ENCODE results near the gene RASGRP1. TPM values are rescaled to one million over a fixed set of nuclear protein-coding genes. Genes with fewer than 3 reads are reported as not detected.

Gene RASGRP1
- polyA plus RNA-seq, 1 of the 3 experiments (the other 2 are of a cell fraction) = 0.03 TPM

DNA sequence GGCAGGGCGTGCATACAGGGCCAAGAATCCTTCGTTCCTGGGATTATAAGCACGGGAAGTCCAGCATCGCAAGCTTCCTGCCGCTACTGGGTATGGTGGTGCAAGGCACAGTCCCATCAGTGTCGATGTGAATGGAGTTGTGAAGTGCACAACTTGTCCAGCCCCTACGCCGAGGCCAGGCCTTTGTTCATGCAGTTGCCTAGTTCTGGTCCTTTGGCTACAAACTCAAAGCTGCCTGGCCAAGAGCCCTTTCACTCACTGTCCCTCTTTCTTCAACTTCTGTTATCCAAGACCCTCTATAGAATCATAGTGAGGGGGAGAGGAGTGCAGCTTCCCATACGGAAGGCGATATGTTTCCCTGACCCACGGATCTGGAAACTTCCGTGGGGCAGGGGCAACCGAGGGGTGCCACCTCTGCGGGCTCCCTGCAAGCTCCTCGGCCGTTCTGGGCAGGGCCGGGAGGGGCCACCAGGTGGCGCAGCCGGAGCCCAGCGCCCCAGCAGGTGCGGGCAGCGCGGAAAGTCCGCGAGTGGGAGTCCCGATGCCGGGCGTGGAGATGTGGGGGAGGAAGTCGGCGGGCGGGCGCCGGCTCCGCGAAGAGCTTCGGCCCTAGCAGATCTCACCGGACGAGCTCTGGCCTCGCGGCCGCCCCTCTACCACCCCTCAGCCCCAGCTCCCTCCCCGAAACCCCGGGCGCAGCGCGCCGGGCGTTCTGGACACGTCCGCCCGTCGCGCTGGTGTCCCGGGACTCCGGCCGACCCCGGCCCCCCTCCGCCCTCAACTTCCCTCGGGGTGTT lies 693 bp downstream of the RASGRP1 start:
- CTCF ChIA-PET = interaction anchor here (0.6 to 7.7 kb wide), 80 partner anchors 10 to 1193 kb away, joined by 3 to 110 read pairs (median 6); partner anchors contain the start of gene FAM98B
- TF ChIP-seq, protein P1, sequence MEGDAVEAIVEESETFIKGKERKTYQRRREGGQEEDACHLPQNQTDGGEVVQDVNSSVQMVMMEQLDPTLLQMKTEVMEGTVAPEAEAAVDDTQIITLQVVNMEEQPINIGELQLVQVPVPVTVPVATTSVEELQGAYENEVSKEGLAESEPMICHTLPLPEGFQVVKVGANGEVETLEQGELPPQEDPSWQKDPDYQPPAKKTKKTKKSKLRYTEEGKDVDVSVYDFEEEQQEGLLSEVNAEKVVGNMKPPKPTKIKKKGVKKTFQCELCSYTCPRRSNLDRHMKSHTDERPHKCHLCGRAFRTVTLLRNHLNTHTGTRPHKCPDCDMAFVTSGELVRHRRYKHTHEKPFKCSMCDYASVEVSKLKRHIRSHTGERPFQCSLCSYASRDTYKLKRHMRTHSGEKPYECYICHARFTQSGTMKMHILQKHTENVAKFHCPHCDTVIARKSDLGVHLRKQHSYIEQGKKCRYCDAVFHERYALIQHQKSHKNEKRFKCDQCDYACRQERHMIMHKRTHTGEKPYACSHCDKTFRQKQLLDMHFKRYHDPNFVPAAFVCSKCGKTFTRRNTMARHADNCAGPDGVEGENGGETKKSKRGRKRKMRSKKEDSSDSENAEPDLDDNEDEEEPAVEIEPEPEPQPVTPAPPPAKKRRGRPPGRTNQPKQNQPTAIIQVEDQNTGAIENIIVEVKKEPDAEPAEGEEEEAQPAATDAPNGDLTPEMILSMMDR (IDR thresholded peaks at IDR 0.05) = peak; percentile 87
- TF ChIP-seq RCOR1 (IDR thresholded peaks at IDR 0.05; ENCODE audit: low read length) (no peak), SMC3 (IDR thresholded peaks at IDR 0.05; ENCODE audit: low read depth, low read length) (peak; percentile 76), TAF1 (IDR thresholded peaks at IDR 0.05; ENCODE audit: borderline replicate concordance, low read depth, low read length) (no peak), EP300 (IDR thresholded peaks at IDR 0.05; ENCODE audit: borderline replicate concordance in 1 of 2, low read depth in 1 of 2, low read length in 1 of 2) (no peak), TCF12 (IDR thresholded peaks at IDR 0.05) (no peak), NRF1 (IDR thresholded peaks at IDR 0.05; ENCODE audit: low read depth, low read length) (no peak), RAD21 (IDR thresholded peaks at IDR 0.05; ENCODE audit: low read length) (peak; percentile 51), MXI1 (IDR thresholded peaks at IDR 0.05; ENCODE audit: low read depth, low read length) (no peak), RXRA (IDR thresholded peaks at IDR 0.05; ENCODE audit: borderline replicate concordance, low read depth) (no peak), MEF2A (IDR thresholded peaks at IDR 0.05; ENCODE audit: borderline replicate concordance, low read depth) (no peak)
- H3K27me3 ChIP-seq (ENCODE audit: insufficient read depth) = peaks cover 6% of the 10 kb centered on the region; the same call in 1 of the 2 replicates
- H3K4me1 ChIP-seq (ENCODE audit: control insufficient read depth in 1 of 2, insufficient read depth in 2 of 2, low read depth in 1 of 2, low read length in 1 of 2) = peaks cover 0 to 16% of the 10 kb centered on the region in 2 experiments; a peak in 1 of 4 replicates
- 57% methylated on average over 10 of the region's 59 CpGs for WGBS (ENCODE audit: low lambda C conversion rate)
- H3K9me3 ChIP-seq = no peaks in the 10 kb centered on the region
- no peak overlapping the region for H3K27ac ChIP-seq (ENCODE audit: low read depth in 2 of 2, low read length in 1 of 2)
- no peaks in the 10 kb centered on the region for H3F3A ChIP-seq (replicated peaks; ENCODE audit: insufficient read depth)
- H2AFZ ChIP-seq (ENCODE audit: low read depth) = no peak overlapping the region
- H3K4me2 ChIP-seq = peak overlapping the region; percentile 83
- DNase-seq = peak; percentile 85
- H3K9ac ChIP-seq = no peak overlapping the region
- H3K79me2 ChIP-seq (ENCODE audit: insufficient read depth) = no peaks in the 10 kb centered on the region
- POLR2A ChIA-PET = interaction anchor here (1.0 kb wide), 1 partner anchor 127 kb away, joined by 3 read pairs; no protein-coding TSS in a partner anchor
- H3K36me3 ChIP-seq (replicated peaks in 1 of 2; ENCODE audit: control insufficient read depth in 1 of 2, insufficient read depth in 2 of 2, low read length in 1 of 2) = no peaks in the 10 kb centered on the region
- H4K20me1 ChIP-seq (ENCODE audit: insufficient read depth) = no peaks in the 10 kb centered on the region
- no peaks in the 10 kb centered on the region for H3K9me2 ChIP-seq
- peak overlapping the region; percentile 56 to 63 for H3K4me3 ChIP-seq (ENCODE audit: low read depth in 2 of 2, low read length in 1 of 2)

DNA sequence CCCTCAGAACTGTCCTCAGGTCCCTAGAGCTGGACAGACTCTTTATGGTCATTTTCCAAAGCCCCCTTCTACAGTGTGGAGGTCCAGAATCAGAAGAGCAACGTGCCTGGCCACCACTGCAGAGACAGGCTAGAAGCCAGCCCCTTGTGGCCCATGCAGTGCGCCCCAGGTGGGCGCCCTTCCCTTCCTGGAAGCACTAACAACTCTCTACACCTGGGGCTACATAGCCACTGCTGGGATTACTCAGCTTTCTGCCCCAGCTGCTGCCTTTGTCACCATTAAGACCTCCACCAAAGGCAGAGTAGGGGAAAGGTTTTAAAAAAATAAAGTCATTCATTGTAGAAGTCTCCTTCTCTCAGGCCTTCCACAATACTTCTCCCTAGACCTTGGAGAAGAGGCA lies 2.3 kb downstream of the RASGRP1 start:
- no peaks in the 10 kb centered on the region for H3K9me3 ChIP-seq
- H3K4me1 ChIP-seq (ENCODE audit: control insufficient read depth in 1 of 2, insufficient read depth in 2 of 2, low read depth in 1 of 2, low read length in 1 of 2) = peaks cover 0 to 16% of the 10 kb centered on the region in 2 experiments; a peak in 1 of 4 replicates
- no peaks in the 10 kb centered on the region for H3F3A ChIP-seq (replicated peaks; ENCODE audit: insufficient read depth)
- ChIA-PET POLR2A (no interaction called here), CTCF (interaction anchor here (0.8 to 7.7 kb wide), 5 partner anchors 13 to 136 kb away, joined by 3 to 110 read pairs (median 12); no protein-coding TSS in a partner anchor)
- no peak overlapping the region for H3K4me3 ChIP-seq (ENCODE audit: low read depth in 2 of 2, low read length in 1 of 2)
- no peak overlapping the region for H2AFZ ChIP-seq (ENCODE audit: low read depth)
- no peak for DNase-seq
- H3K4me2 ChIP-seq = no peak overlapping the region
- H3K27me3 ChIP-seq (ENCODE audit: insufficient read depth) = peaks cover 6% of the 10 kb centered on the region; the same call in 1 of the 2 replicates
- TF ChIP-seq POLR2AphosphoS5 (IDR thresholded peaks at IDR 0.05; ENCODE audit: low read depth, low read length) (no peak), YY1 (IDR thresholded peaks at IDR 0.05; ENCODE audit: low read depth) (no peak), RXRA (IDR thresholded peaks at IDR 0.05; ENCODE audit: borderline replicate concordance, low read depth) (no peak), GATA2 (CRISPR knock-in tag; IDR thresholded peaks at IDR 0.05) (no peak), GABPA (IDR thresholded peaks at IDR 0.05; ENCODE audit: low read depth) (no peak)
- no peaks in the 10 kb centered on the region for H3K79me2 ChIP-seq (ENCODE audit: insufficient read depth)
- no peaks in the 10 kb centered on the region for H3K9me2 ChIP-seq
- H3K36me3 ChIP-seq (replicated peaks in 1 of 2; ENCODE audit: control insufficient read depth in 1 of 2, insufficient read depth in 2 of 2, low read length in 1 of 2) = no peaks in the 10 kb centered on the region
- no peak overlapping the region for H3K27ac ChIP-seq (ENCODE audit: low read depth in 2 of 2, low read length in 1 of 2)
- WGBS (ENCODE audit: low lambda C conversion rate) = 64% methylated on average over 2 of the region's 3 CpGs
- no peaks in the 10 kb centered on the region for H4K20me1 ChIP-seq (ENCODE audit: insufficient read depth)
- H3K9ac ChIP-seq = no peak overlapping the region

All from SK-N-SH (cell line).